Measurements from ENCODE around the gene SLAMF9. TPM values are rescaled to one million over a fixed set of nuclear protein-coding genes. Genes with fewer than 3 reads are reported as not detected.

The SLAMF9 gene
- total and polyA plus RNA-seq, 2 donors (not counting 3 experiments of a cell fraction or from before 2014, with no cell fraction given) = not detected

DNA sequence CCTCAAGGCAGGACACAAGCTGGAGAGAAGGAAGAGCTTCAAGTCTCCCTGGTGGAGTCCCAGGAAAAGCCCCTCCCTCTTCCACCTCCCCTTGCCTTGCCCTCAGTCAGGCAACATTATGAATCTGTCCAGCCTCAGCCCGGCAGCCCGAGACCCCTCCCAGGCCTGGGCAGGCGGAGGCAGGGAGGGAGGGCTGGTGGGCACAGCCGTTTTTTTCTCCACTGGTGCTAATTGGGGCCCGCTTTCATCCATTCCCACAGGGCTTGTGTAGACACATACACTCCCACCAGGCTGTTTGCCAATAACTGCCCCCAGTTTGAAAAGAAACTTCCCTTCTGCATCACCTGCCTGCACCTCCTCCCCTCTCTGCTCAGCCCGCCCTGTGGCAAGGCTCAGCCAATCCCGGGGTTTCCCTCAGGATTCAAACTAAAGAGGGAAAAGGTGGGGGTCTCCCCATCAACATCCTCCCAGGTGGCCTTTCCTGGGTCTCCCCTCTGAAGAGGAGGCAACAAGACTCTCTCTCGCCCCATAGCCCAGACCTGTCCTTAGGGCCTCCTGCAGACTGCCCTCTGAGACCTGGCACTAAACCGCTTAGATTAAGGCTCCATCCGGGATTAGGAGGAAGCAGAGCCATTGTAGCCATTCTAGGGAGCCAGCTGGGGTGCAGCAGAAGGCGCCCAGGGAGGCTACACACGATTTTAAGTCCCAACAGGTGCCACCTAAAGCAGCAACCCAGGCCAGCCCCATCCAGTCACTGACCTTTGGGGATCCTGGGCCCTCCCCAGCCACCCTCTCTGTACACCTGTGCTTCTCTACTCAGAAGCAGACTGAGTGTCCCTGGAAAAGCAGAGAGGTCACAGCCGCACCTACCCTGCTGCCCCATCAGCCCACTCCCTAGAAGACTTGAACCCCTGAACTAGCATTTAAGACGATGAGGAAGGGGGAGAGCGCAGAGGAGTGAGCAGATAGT, 12.2 kb downstream of the SLAMF9 start:
- BruUV-seq (replicated peaks) = no TSS peak
- no peaks in the 10 kb centered on the region for H4K20me1 ChIP-seq (replicated peaks; ENCODE audit: control insufficient read depth, extremely low read depth, insufficient read depth, low read length)
- FAIRE-seq = no peak

More for the DNA sequence above, 12.2 kb downstream of the SLAMF9 start:
- Histone ChIP-seq H3K4me3 (replicated peaks in 1 of 3; ENCODE audit: insufficient read depth in 1 of 3, low read depth in 1 of 3, low read length in 3 of 3) (no peak overlapping the region), H3K27me3 (ENCODE audit: control insufficient read depth in 2 of 2, insufficient read depth in 2 of 2, low read length in 2 of 2) (peaks cover 26 to 28% of the 10 kb centered on the region in 2 experiments), H3K36me3 (ENCODE audit: control insufficient read depth in 2 of 2, extremely low read depth in 1 of 2, insufficient read depth in 2 of 2, low read length in 2 of 2) (no peaks in the 10 kb centered on the region), H2AFZ (ENCODE audit: low read depth, low read length) (no peak overlapping the region), H3K9ac (replicated peaks; ENCODE audit: extremely low read depth, insufficient read depth, low read length) (no peak overlapping the region), H3K4me1 (ENCODE audit: control insufficient read depth, extremely low read depth, insufficient read depth, low read length) (peaks cover 5% of the 10 kb centered on the region), H3K27ac (ENCODE audit: insufficient read depth, low read depth, low read length) (no peak overlapping the region), H3K79me2 (ENCODE audit: control insufficient read depth, insufficient read depth, low read length) (no peaks in the 10 kb centered on the region), H3K9me1 (replicated peaks; ENCODE audit: control insufficient read depth, extremely low read depth, insufficient read depth, low read length) (no peaks in the 10 kb centered on the region), H3K9me3 (replicated peaks; ENCODE audit: control insufficient read depth, insufficient read depth, low read length) (no peaks in the 10 kb centered on the region), H3K4me2 (ENCODE audit: insufficient read depth, low read length) (no peak overlapping the region)
- CTCF ChIA-PET = interaction anchor here (1.7 to 13.3 kb wide), 3 partner anchors 51 to 143 kb away, joined by 4 to 169 read pairs (median 7); no protein-coding TSS in a partner anchor
- POLR2A ChIA-PET = no interaction called here
- dilution Hi-C loops (cut with MboI; ENCODE audit: extremely low pct_ligation_motif_present, low sequenced_read_pairs) = no loop called here
- intact Hi-C loops (cut with micrococcal nuclease) = no loop called here
- no peak for DNase-seq (ENCODE audit: low read depth, low spot score)
- no peak for TF ChIP-seq POLR2AphosphoS5 (IDR thresholded peaks at IDR 0.05; ENCODE audit: insufficient read depth, low read depth, low read length)
- TF ChIP-seq POLR2A (IDR thresholded peaks at IDR 0.05; ENCODE audit: low read depth, low read length) = no peak
- no peak for TF ChIP-seq MYC (IDR thresholded peaks at IDR 0.05; ENCODE audit: low read depth, low read length)
- TF ChIP-seq EZH2 (IDR thresholded peaks at IDR 0.05; ENCODE audit: borderline replicate concordance, low read depth, low read length, severe bottlenecking) = no peak
- TF ChIP-seq, protein P1, sequence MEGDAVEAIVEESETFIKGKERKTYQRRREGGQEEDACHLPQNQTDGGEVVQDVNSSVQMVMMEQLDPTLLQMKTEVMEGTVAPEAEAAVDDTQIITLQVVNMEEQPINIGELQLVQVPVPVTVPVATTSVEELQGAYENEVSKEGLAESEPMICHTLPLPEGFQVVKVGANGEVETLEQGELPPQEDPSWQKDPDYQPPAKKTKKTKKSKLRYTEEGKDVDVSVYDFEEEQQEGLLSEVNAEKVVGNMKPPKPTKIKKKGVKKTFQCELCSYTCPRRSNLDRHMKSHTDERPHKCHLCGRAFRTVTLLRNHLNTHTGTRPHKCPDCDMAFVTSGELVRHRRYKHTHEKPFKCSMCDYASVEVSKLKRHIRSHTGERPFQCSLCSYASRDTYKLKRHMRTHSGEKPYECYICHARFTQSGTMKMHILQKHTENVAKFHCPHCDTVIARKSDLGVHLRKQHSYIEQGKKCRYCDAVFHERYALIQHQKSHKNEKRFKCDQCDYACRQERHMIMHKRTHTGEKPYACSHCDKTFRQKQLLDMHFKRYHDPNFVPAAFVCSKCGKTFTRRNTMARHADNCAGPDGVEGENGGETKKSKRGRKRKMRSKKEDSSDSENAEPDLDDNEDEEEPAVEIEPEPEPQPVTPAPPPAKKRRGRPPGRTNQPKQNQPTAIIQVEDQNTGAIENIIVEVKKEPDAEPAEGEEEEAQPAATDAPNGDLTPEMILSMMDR (IDR thresholded peaks at IDR 0.05; ENCODE audit: extremely low read depth in 1 of 2, insufficient read depth in 1 of 2, low read depth in 1 of 2, low read length in 2 of 2) = no peak
- TF ChIP-seq GATA2 (IDR thresholded peaks at IDR 0.05; ENCODE audit: insufficient read depth, insufficient read length, low read depth, low read length) = no peak
- TF ChIP-seq FOS (IDR thresholded peaks at IDR 0.05; ENCODE audit: borderline replicate concordance, insufficient read depth, low read length) = no peak
- no peak for TF ChIP-seq JUN (IDR thresholded peaks at IDR 0.05; ENCODE audit: borderline replicate concordance, insufficient read depth, insufficient read length, low read depth)
- TF ChIP-seq, protein P2, sequence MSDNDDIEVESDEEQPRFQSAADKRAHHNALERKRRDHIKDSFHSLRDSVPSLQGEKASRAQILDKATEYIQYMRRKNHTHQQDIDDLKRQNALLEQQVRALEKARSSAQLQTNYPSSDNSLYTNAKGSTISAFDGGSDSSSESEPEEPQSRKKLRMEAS (IDR thresholded peaks at IDR 0.05; ENCODE audit: insufficient read depth, insufficient read length) = no peak

Data from endothelial cell of umbilical vein (primary cell).